Measurements from ENCODE around the gene PYGO1. TPM values are rescaled to one million over a fixed set of nuclear protein-coding genes. Genes with fewer than 3 reads are reported as not detected.
A peak's percentile ranks its signal among the peaks of the same experiment; 100 is the strongest.

The PYGO1 gene
- total and polyA plus RNA-seq, 2 of the 8 experiments (the other 6 are each of a cell fraction or from before 2014, with no cell fraction given), result 0.50 to 1.1 TPM

GRCh38 chr15:55564347-55565145 lies 23.6 kb downstream of the PYGO1 start:
- Histone ChIP-seq H2BK120ac (replicated peaks; ENCODE audit: low read depth, low read length) (no peak overlapping the region), H2AK5ac (ENCODE audit: low read depth, low read length) (no peak overlapping the region), H3K27ac (ENCODE audit: low read depth, low read length) (no peak overlapping the region), H3K56ac (replicated peaks; ENCODE audit: insufficient read length, low read depth, low read length) (no peak overlapping the region), H4K91ac (replicated peaks; ENCODE audit: insufficient read length, low read length) (no peak overlapping the region), H4K8ac (ENCODE audit: extremely low read depth, insufficient read depth, low read length) (no peak overlapping the region), H3K18ac (ENCODE audit: extremely low read depth, low read length) (no peak overlapping the region), H3K23ac (ENCODE audit: insufficient read length) (no peak overlapping the region), H3K4me3 (ENCODE audit: extremely low read depth in 1 of 4, insufficient read depth in 2 of 4, low read depth in 3 of 4, low read length in 4 of 4) (no peak overlapping the region), H3K27me3 (replicated peaks in 1 of 4; ENCODE audit: control insufficient read depth in 3 of 4, extremely low read depth in 1 of 4, insufficient read depth in 3 of 4, low read length in 3 of 4) (no peaks in the 10 kb centered on the region), H3K36me3 (ENCODE audit: control insufficient read depth in 2 of 4, insufficient read depth in 4 of 4, low read length in 3 of 4) (no peaks in the 10 kb centered on the region), H3K14ac (ENCODE audit: insufficient read length) (no peak overlapping the region), H3K79me2 (ENCODE audit: control insufficient read depth in 1 of 2, insufficient read depth in 2 of 2, low read length in 2 of 2) (no peaks in the 10 kb centered on the region), H4K20me1 (replicated peaks in 1 of 2; ENCODE audit: control insufficient read depth in 1 of 2, insufficient read depth in 2 of 2, low read length in 2 of 2) (no peaks in the 10 kb centered on the region), H3K4ac (replicated peaks; ENCODE audit: insufficient read length, low read depth, low read length) (no peak overlapping the region), H3K4me1 (replicated peaks in 1 of 4; ENCODE audit: control insufficient read depth in 3 of 4, insufficient read depth in 4 of 4, low read length in 3 of 4) (no peaks in the 10 kb centered on the region), H2BK5ac (ENCODE audit: low read depth, low read length) (no peak overlapping the region), H3K79me1 (ENCODE audit: low read depth, low read length) (no peaks in the 10 kb centered on the region), H2BK20ac (ENCODE audit: low read length) (no peak overlapping the region), H2BK15ac (ENCODE audit: low read length) (no peak overlapping the region), H2AFZ (ENCODE audit: low read length) (no peak overlapping the region), H3K23me2 (ENCODE audit: low read depth, low read length) (peaks cover 1% of the 10 kb centered on the region; the same call in 1 of the 2 replicates), H3K9me3 (ENCODE audit: insufficient read depth in 2 of 2, low read depth in 1 of 2, low read length in 1 of 2) (no peaks in the 10 kb centered on the region), H3K9ac (replicated peaks in 1 of 4; ENCODE audit: extremely low read depth in 1 of 4, low read depth in 3 of 4, low read length in 3 of 4) (no peak overlapping the region), H3K4me2 (ENCODE audit: insufficient read depth in 1 of 2, low read depth in 2 of 2, low read length in 2 of 2) (no peak overlapping the region), H2BK12ac (ENCODE audit: low read depth, low read length) (no peak overlapping the region), H4K5ac (ENCODE audit: insufficient read length, low read depth, low read length) (no peak overlapping the region)
- DNase-seq (ENCODE audit: low read depth in 1 of 2, low spot score in 2 of 2) (no peak), FAIRE-seq (no peak)
- ChIA-PET CTCF (ENCODE audit: partially characterized antibody) (interaction anchor here (1.0 to 1.7 kb wide), 3 partner anchors 11 to 48 kb away, joined by 4 to 6 read pairs (median 4); no protein-coding TSS in a partner anchor), POLR2A (ENCODE audit: partially characterized antibody) (no interaction called here)
- 95% methylated on average over 2 of the region's 2 CpGs; no CpG with 5 or more reads in 1 of the 2 experiments for WGBS, 2 experiments (ENCODE audit: extremely low coverage in 1 of 2, insufficient coverage in 1 of 2, insufficient read length in 1 of 2, insufficient replicate concordance in 2 of 2, low coverage in 1 of 2, low lambda C conversion rate in 2 of 2, missing lambda C conversion rate in 1 of 2)
- peak in 1 of 2 experiments; percentile 23; a peak in 1 of 4 replicates for TF ChIP-seq RAD21 (IDR thresholded peaks at IDR 0.05 in 1 of 2, conservative IDR thresholded peaks at IDR 0.05 in 1 of 2; ENCODE audit: low read depth in 2 of 2, low read length in 2 of 2)
- TF ChIP-seq BCL11A (IDR thresholded peaks at IDR 0.05; ENCODE audit: low read depth in 2 of 2, low read length in 2 of 2), result no peak
- TF ChIP-seq CTCF (IDR thresholded peaks at IDR 0.05; ENCODE audit: control extremely low read depth in 1 of 3, insufficient read depth in 1 of 3, low read depth in 1 of 3, low read length in 3 of 3), result peak; percentile 22 to 53 (median 40); a peak in 3 of 4 replicates
